TTC549 (cell line): ENCODE results near the gene ELAVL3.

ENCODE experiments used
- FAIRE-seq: peaks from 2 replicates; lab custom pipeline; 2012; peaks lifted over from hg19 to GRCh38; lab: Jason Lieb, UNC

ELAVL3 gene

DNA sequence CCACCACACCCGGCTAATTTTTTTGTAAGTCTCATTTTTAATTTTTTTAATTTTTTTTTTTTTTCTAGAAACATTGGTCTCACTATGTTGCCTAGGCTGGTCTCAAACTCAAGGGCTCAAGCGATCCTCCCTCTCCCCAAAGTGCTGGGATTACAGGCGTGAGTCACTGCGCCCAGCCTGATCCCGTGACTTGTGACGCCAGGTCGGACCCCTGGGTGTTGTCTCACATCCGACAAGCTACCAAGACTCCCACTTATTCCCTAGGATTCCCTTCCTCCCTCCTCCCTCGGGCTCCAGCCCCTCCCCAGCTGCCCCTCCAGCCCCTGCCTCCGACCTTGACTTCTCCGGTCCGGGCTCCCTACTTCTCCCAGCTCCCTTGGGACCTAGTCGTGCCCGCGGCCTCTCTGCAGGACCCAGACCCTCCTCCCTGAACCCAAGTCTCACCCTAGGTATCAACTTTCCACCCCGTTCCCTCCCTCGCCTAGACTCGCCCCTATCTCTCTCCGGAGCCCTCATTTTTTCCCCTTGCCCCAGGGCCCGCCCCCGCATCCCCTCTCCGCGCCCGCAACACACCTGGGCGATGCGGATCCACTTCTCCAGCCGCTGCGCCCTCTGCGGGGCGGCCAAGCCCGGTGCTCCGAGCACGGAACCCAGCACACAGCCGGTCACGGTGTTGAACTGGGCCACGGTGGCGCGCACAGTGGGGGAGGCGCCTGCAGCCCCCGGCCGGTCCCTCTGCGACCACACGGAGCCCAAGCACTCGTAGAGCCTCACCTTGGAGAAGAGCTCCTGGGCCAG lies 74.8 kb downstream of the ELAVL3 start:
- no peak for FAIRE-seq

DNA sequence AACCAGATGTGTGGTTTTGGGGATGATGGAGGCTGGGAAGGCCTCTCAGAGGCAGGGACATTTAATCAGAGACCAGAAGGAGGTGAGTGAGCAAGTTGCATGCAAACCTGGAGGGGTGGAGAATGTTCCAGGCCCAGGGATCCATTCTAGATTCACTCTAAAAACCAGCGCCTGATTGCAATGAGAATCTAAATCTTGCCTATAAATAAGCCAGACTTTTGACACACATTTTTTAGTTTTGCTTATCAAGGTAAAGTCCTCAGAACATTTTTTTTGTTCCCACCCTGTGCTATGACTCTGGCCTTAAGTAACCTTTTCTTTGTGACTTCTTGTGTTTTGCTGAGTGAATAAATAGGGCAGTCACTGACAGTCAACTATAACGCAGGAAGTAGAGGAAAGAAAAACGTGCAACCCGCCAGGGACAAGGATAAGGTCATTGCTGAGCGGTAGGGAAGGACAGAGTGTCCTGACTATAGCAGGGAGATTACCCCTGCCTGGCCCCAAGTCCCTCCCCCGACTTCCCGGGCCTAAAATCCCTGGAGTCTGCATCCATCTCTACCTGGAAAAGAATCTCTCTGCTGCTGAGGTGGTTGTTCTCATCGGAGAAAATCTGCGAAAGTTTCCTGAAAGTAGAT lies 76.1 kb downstream of the ELAVL3 start:
- FAIRE-seq = no peak

DNA sequence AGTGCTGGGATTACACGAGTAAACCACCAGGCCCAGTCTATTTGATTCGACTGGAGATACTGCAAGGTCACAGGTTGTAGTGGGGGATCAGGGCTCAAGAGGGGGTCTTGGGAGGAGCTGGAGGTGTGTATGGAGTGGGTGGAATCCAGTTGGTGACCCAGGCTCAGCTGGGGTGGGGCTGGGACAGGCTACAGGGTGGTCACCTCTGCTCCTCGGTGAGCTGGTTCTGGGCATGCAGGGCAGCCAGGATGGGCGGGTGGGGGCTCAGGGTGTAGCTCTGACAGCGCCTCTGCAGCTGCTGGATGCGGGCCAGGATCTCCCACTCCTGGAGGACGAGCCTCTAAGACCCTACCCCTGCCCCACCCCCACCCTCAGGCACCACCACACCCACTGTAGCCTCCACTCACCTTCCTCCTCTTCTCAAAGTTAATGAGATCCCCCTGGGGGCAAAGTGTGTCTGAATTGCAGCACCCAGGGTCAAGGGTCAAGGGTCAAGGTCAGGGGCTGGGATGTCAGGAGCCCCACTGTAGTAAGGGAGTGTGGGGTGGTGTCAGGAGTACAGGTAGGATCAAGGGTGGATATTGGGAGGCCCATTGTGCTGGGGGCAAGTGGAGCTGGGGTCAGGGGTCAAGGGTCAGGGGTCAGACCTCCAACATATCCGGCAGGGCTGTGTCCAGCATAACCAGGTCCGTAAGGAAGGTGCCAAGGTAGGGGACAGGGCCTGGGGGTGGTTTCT lies 78.9 kb downstream of the ELAVL3 start:
- FAIRE-seq = no peak
